ENCODE data around the gene SYT9.

The SYT9 gene

DNA sequence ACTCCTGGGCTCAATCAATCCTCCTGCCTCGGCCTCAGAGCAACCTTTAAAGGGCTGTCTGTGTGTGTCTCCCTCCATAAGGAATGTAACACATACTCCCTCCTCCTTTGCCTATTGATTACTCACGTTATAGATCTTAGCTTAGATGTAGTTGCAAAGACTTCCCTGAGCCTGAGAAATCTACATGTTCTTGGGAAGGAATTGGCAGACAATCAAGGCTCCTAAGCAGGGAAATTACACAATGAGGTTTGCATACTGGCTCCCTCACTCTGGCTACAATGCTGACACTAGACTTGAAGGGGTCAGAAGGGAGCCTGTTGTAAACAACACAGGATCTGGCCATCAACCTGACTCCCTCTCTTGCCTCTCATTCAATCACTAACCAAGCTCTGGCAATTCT lies 228.4 kb downstream of the SYT9 start:
- no peak for DNase-seq

DNA sequence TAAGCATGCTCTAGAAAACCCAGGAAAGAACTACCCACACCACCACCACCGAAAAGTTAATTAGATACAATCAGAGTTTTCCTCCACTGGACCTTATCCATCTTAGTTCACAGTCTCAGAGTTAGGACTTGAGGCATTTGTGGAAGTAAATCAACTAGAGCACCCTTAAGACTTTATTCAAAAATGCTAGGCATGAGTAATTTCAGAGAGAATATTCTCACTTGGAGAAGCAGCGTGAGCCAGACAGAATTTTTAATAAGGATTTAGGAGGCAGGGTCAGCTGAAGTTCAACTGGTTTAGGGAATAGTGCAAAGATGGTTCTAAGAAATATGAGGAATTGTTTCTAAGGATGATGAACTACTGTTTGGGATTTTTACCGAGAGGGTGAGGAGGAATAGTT lies 232.4 kb downstream of the SYT9 start:
- DNase-seq = no peak

DNA sequence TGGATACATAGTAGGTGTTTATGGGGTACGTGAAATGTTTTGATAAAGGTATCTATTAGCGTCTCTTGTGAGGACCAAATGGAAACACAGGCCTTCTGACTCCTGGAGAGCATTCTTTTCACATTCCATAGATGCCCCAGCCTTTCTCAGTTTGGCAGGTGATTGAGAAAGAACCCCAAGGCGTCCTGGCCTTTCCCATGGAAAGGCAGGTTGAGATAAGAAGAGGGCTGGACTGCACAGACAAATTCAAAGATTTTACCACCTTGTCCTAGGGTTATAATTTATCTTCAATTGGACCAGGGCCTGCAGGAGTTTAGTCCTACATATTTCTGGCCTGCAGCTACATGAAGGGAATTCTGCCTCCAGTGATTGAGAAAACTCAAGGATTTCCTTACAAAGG lies 232.9 kb downstream of the SYT9 start:
- no peak for DNase-seq

GRCh38 chr11:7485186-7486097 lies 233.7 kb downstream of the SYT9 start, which contains the start of gene OLFML1:
Gene OLFML1 (plus strand): TSS chr11:7485506. CDS start chr11:7485876, 370 bp downstream.
- no peak for DNase-seq

DNA sequence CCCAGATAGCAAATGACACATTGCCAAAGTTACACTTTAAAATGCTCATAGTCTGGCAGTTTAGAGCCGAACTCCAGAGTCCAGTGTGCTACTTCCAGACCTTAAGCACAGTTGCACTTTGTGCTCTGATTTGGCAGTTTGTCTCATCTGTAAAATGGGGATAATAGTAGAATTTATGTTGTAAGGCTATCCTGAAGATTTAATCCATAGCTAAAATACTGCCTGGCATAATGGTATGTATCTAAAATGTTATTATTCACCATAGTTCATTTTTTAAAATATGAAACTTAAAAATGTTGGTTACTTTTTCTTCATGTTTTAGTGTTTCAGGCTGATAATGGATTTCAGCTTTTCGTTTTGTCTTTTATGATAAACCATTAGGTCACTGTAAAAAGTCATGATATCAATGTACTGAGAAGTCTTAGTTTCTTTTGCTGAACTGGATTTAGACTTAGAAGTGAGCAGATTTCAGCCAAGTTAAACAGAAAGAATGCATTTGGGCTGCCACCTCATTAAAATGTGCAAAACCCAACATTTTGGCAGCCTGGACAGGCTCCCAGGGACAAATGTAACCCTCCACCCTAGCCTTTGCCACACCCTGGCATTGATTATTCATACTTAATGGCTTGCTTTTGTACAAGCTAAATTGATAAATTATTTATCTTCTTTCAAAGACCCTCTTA lies 234.5 kb downstream of the SYT9 start:
- DNase-seq = no peak

DNA sequence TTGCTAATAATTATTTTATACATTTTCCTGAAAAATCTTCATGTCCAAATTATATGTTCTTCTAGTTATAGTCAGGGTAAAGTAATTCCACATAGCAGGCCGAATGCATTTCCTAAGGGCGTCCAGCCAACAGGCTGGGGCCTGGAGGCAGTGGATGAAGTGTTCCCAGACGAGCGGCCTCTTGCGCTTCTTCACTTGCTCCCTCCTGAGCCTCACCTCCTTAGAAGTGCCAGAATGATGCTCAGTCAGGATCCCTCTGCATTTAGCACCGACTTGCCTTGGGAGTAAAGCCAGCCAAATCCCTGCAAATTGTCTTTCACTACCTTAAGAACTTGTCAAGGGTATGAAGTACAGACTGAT lies 235.1 kb downstream of the SYT9 start:
- no peak for DNase-seq

DNA sequence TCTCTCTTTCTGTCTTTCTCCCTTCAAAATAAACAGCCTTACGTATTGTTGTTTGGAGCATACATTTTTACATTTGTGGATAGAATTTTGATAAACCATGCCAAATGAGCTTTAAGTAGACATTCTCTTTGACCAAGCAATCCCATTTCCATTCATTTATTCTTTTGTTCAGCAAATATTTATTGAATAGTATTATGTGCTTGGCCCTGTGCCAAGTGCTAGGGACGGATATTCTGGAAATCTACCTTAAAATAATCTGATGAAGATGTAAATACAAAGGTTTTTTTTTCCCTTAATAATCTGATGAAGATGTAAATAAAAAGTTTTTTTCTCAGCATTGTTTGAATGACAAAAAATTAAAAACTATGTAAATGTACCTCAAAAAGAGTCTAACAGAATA lies 235.7 kb downstream of the SYT9 start:
- DNase-seq = no peak

- DNase-seq = no peak
These were observed 237.0 kb downstream of the SYT9 start for GRCh38 chr11:7488681-7489080.

- no peak for DNase-seq
These were observed 237.7 kb downstream of the SYT9 start for GRCh38 chr11:7489376-7489775.

DNA sequence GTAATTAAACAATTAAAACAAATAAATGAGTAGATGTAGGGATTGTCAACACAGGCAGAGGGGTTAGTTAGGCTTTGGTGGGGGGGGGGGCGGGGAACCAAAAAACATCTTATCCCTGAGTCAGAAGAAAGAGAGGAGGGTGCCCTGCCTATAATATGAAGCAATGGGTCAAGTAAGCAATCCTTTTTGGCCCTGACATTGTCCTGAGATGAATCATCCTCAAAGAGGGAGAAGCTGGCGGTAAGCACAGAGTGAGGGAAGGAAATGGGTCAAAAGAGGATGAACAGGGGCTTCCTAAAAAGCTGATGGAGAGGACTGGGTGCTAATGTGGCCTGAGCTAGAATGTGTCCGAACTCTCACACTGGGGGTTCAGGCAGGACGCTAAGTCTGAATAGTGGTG lies 238.3 kb downstream of the SYT9 start:
- DNase-seq = no peak

DNA sequence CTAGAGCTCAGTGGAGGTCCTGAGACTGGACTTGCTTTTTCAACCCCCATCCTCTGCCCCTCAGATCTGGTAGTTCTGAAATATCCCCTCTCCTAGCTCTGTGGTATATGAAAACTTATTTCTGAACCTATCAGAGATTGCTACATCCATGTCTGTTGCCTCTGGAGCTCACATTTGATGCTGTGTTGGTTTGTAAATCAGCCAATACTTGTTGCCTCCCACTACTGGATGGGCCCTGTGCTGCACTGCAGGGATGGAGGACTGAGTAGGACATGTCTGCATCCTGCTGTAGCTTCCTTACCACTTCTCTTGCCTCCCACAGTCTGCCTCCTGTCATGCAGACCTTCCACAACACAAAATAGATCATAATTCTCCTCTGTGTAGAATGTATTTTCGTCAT lies 238.8 kb downstream of the SYT9 start:
- DNase-seq = no peak

- DNase-seq = no peak
These were observed 240.5 kb downstream of the SYT9 start for GRCh38 chr11:7492253-7492652.

DNA sequence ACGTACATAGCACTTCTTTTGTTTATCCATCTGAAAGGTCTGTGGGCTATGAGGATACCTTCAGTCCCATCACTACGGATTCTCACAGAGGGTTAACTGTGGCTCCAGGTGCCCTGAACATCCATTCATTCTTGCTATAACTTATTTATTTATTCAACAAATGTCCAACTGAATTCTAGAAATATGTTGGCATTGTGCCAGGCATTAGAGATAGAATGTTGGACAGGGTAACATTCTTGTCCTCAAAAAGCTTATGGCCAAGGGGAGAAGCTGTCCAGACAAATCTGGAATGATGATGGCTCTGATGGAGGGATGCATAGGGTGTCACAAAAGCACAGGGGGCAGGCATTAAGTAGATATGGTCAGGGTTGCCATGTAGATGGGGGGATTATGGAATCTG lies 242.0 kb downstream of the SYT9 start:
- no peak for DNase-seq

DNA sequence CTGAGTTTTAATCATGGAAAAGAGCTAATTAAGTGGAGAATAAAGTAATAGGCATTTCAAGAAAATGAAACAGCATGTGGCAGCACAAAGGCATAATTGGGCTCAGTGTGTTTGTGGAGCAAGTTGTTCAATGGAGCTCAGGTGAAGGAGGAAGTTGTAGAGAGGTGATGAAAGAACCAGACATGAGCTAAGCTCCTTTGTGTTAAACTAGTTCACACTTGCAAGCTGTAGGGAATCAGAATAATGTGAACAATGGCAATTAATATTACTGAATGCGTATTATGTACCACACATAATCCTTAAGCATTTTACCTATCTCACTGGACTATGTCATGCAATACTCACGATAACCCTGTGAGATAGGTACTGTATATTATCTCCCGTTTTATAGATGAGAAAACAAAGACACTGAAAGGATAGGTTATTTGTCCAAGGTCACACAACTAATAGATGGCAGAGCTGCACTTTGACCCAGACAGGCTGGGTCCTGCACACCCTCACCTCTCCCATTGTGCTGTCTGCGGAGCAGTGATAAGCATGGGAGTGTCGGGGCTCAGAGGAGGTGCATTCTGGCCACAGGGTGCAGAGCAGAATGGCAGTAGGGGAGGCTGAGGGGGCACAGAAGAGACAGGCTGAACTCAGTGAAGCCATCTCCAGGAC lies 242.5 kb downstream of the SYT9 start:
- no peak for DNase-seq

GRCh38 chr11:7495882-7496551 lies 244.3 kb downstream of the SYT9 start:
- DNase-seq = no peak

GRCh38 chr11:7498193-7498592 lies 246.5 kb downstream of the SYT9 start:
- no peak for DNase-seq

DNA sequence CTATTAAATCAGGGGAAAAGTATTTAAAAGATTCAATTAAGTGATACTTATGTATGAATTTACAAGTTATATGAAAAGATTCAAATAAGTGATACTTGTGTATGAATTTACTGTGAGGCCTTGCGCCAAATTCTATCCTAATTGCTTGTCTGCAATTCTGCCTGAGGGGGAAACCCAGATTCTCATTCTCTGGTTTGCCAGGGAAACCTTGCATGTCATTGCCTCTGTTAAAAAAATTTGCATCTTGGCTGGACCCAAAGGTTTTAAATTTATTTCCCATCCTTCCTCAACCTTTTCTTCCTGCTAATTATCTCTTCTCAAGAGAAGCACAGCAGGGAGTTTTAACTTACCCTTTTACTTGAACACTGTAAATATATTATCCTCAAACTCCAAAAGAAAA lies 247.4 kb downstream of the SYT9 start:
- DNase-seq = no peak

- no peak for DNase-seq
These were observed 248.5 kb downstream of the SYT9 start for GRCh38 chr11:7500251-7500650.

DNA sequence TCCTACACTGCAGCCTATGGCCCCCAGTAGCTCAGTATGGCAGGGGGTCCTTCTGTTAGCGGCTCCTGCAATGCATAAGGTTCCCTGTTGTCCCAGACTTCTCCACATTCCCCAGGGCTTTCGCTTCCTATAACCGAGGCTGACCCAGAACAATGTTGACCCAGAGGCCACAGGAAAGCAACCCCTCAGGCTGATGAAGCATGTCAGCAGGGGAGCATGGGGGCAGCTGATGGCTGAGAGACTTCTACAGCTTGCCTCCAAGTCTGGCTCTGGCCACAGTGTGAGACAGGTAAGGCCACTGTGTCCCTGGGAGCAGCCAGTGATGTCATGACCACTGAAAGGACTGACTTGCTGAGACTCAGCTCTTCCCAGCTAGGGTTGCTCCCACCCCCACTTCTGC lies 249.5 kb downstream of the SYT9 start:
- no peak for DNase-seq

- DNase-seq = no peak
These were observed 250.2 kb downstream of the SYT9 start for GRCh38 chr11:7501894-7502293.

- DNase-seq = no peak
These were observed 254.5 kb downstream of the SYT9 start for GRCh38 chr11:7506243-7506642.

DNA sequence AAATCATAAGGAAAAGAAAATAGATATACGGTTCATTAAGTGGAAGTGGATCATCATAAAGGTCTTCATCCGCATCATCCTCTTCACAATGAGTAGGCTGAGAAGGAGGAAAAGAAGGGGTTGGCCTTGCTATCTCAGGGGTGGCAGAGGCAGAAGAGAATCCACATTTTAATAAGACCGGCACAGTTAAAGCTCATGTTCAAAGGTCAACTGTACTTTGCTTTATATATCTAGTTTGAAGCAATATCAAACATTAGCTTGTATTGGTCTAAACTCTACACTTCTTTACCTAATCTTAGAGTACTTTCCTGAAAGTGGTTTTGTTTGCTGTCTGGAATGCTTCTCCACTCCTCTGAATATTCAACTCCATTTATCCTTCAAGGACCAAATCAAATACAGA lies 256.4 kb downstream of the SYT9 start:
- no peak for DNase-seq

- DNase-seq = no peak
These were observed 258.3 kb downstream of the SYT9 start for GRCh38 chr11:7509966-7510365.

Measured in stimulated activated CD4-positive, alpha-beta T cell treated with anti-CD3 and anti-CD28 coated beads, Interleukin-12 subunit alpha, Interleukin-12 subunit beta, amount 100 ng/mL, for 4 hours (primary cell).